OCI-LY7 (cell line): ENCODE results near the gene RAD51B. TPM values are rescaled to one million over a fixed set of nuclear protein-coding genes. Genes with fewer than 3 reads are reported as not detected.

ENCODE experiments used
- BruUV-seq: library from RNA; stranded (reverse); fragments of 400-500 nt; replicated peaks from 2 replicates; lab custom pipeline; 2021; lab: Mats Ljungman, UMichigan
- CTCF ChIA-PET: fragments of 300-600 bp; sonication (Branson Sonifier 250); formaldehyde crosslinking; loops from one replicate; lab custom pipeline; 2022; ENCODE audit warnings: antibody characterized with exemption; ENCODE audit not compliant: unreplicated experiment; lab: Charles Lee
- POLR2A ChIA-PET: fragments of 300-600 bp; sonication (Branson Sonifier 250); formaldehyde crosslinking; loops from one replicate; lab custom pipeline; 2022; ENCODE audit warnings: antibody characterized with exemption; lab: Charles Lee
- DNase-seq: peaks from one replicate; pipeline ENCODE4 v3.0.0-alpha.2; 2015; ENCODE audit warnings: low spot score
- H2AFZ ChIP-seq: fragments of 200-600 bp; sonication (generic), shearing (Covaris generic); 2 replicates; pipeline ENCODE4 v1.6.1; 2014; ENCODE audit warnings: mild to moderate bottlenecking, antibody characterized with exemption, low read length, moderate library complexity
- H3K27ac ChIP-seq: fragments of 200-600 bp; sonication (generic); 2 replicates; pipeline ENCODE4 v1.5.1; 2014; ENCODE audit warnings: mixed run types, low read depth, mild to moderate bottlenecking, moderate library complexity, low read length, inconsistent platforms; ENCODE audit not compliant: poor library complexity, severe bottlenecking
- H3K36me3 ChIP-seq: fragments of 200-600 bp; sonication (generic); 2 replicates; pipeline ENCODE4 v1.6.1; 2014; ENCODE audit warnings: mild to moderate bottlenecking, antibody characterized with exemption, low read length, moderate library complexity, mixed read lengths; ENCODE audit not compliant: insufficient read depth
- H3K4me1 ChIP-seq: fragments of 200-600 bp; sonication (generic); 2 replicates; pipeline ENCODE4 v1.5.1; 2014; ENCODE audit warnings: mild to moderate bottlenecking, low read length; ENCODE audit not compliant: insufficient read depth, poor library complexity, severe bottlenecking
- H3K4me2 ChIP-seq: fragments of 200-600 bp; sonication (generic); 2 replicates; pipeline ENCODE4 v1.6.1; 2014; ENCODE audit warnings: mild to moderate bottlenecking, low read length
- H3K4me3 ChIP-seq: fragments of 200-600 bp; sonication (generic); 2 replicates; pipeline ENCODE4 v1.5.1; 2014; ENCODE audit warnings: mild to moderate bottlenecking, low read depth, low read length; ENCODE audit not compliant: poor library complexity, severe bottlenecking
- H3K79me2 ChIP-seq: fragments of 200-600 bp; sonication (generic); 2 replicates; pipeline ENCODE4 v1.6.1; 2016; ENCODE audit warnings: low read depth, mild to moderate bottlenecking, low read length, moderate library complexity, mixed read lengths; ENCODE audit not compliant: insufficient read depth
- H3K9me2 ChIP-seq: fragments of 200-600 bp; sonication (generic); 2 replicates; pipeline ENCODE4 v1.6.1; 2016; ENCODE audit warnings: mild to moderate bottlenecking, low read length, mixed read lengths; ENCODE audit not compliant: insufficient read depth
- H3K9me3 ChIP-seq: fragments of 200-600 bp; sonication (generic); 2 replicates; pipeline ENCODE4 v1.6.1; 2014; ENCODE audit warnings: mild to moderate bottlenecking, mixed run types, low read length, mixed read lengths
- H4K20me1 ChIP-seq: fragments of 200-600 bp; sonication (generic); 2 replicates; pipeline ENCODE4 v1.6.1; 2014; ENCODE audit warnings: mild to moderate bottlenecking, antibody characterized with exemption, low read length, moderate library complexity, mixed read lengths; ENCODE audit not compliant: insufficient read depth
- EZH2phosphoT487 ChIP-seq: fragments of 200-600 bp; sonication (generic); IDR thresholded peaks from 2 replicates; pipeline ENCODE4 v1.6.1; 2018; ENCODE audit warnings: low read depth, borderline replicate concordance, mild to moderate bottlenecking, mixed run types, antibody characterized with exemption, low read length, moderate library complexity, mixed read lengths
- intact Hi-C: fragments of 100-400 bp; cut with micrococcal nuclease; formaldehyde crosslinking; loops from one replicate; pipeline ENCODE4 v1.10.0; 2022; ENCODE audit not compliant: unreplicated experiment
- total RNA-seq, 2 experiments: library from RNA; depleted of rRNA in 1 of 2; stranded (reverse); fragments of >200 nt in 1 of 2; shearing (Covaris generic) in 1 of 2; gene quantifications; 2 replicates each; pipeline ENCODE4 v1.2.3, GENCODE V29; 2014 to 2022
- TF ChIP-seq, protein P1 (sequence below): fragments of 200-600 bp; sonication (generic); conservative IDR thresholded peaks from 2 replicates; pipeline ENCODE4 v1.5.1; 2014; ENCODE audit warnings: mild to moderate bottlenecking, antibody characterized with exemption, low read length, moderate library complexity, mixed read lengths

The RAD51B gene
- total RNA-seq, 2 experiments from 2014 or later, result 41.4 to 89.9 TPM

DNA sequence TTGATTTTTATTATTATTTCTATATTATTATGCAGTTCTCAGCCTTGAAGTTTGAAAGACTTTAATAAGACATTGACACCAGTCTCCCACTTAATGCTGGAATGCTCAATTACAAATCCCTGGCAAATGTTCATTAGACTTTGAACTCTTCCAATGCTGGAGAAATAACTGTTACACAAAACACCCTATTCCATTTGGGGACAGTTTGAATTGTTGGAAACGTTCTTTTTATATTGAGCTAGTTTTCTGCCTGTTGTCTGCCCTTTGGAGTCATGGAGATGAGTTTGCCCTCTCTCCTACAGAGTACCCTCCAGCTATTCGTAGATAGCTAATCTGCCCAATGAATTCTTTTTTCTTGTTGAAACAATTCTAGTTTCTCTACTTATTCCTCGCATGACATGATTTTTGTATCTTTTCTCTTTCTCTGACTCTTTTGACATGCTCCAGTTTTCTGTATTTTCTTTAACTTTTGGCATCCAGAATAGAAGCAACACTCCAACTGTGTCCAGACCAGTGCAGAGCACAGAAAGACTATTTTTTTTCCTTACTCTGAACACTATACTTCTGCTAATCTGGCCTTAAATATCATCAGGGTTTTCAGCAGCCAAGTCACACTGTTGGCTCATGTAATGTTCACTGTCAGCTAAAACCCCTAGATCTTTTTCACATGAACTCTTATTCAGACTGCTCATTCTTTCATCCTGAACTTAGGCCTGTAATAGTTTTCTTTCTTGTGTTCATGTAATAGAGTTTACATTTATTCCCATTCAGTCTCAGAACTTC is 379.3 kb downstream of the RAD51B start:
- H3K27ac ChIP-seq, result no peak overlapping the region
- intact Hi-C loops, result no loop called here
- H3K36me3 ChIP-seq, result no peaks in the 10 kb centered on the region
- H4K20me1 ChIP-seq, result no peaks in the 10 kb centered on the region
- BruUV-seq, result no TSS peak
- H3K4me2 ChIP-seq, result no peak overlapping the region
- POLR2A ChIA-PET, result interaction anchor here (0.5 kb wide), 1 partner anchor 76 kb away, joined by 5 read pairs; no protein-coding TSS in a partner anchor
- no peak overlapping the region for H3K4me3 ChIP-seq
- no peaks in the 10 kb centered on the region for H3K4me1 ChIP-seq
- CTCF ChIA-PET, result no interaction called here
- no peak overlapping the region for H2AFZ ChIP-seq
- H3K9me2 ChIP-seq, result no peaks in the 10 kb centered on the region
- H3K79me2 ChIP-seq, result no peaks in the 10 kb centered on the region
- no peaks in the 10 kb centered on the region for H3K9me3 ChIP-seq
- no peak for DNase-seq
- TF ChIP-seq EZH2phosphoT487, result no peak
- TF ChIP-seq, protein P1, sequence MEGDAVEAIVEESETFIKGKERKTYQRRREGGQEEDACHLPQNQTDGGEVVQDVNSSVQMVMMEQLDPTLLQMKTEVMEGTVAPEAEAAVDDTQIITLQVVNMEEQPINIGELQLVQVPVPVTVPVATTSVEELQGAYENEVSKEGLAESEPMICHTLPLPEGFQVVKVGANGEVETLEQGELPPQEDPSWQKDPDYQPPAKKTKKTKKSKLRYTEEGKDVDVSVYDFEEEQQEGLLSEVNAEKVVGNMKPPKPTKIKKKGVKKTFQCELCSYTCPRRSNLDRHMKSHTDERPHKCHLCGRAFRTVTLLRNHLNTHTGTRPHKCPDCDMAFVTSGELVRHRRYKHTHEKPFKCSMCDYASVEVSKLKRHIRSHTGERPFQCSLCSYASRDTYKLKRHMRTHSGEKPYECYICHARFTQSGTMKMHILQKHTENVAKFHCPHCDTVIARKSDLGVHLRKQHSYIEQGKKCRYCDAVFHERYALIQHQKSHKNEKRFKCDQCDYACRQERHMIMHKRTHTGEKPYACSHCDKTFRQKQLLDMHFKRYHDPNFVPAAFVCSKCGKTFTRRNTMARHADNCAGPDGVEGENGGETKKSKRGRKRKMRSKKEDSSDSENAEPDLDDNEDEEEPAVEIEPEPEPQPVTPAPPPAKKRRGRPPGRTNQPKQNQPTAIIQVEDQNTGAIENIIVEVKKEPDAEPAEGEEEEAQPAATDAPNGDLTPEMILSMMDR, result no peak

DNA sequence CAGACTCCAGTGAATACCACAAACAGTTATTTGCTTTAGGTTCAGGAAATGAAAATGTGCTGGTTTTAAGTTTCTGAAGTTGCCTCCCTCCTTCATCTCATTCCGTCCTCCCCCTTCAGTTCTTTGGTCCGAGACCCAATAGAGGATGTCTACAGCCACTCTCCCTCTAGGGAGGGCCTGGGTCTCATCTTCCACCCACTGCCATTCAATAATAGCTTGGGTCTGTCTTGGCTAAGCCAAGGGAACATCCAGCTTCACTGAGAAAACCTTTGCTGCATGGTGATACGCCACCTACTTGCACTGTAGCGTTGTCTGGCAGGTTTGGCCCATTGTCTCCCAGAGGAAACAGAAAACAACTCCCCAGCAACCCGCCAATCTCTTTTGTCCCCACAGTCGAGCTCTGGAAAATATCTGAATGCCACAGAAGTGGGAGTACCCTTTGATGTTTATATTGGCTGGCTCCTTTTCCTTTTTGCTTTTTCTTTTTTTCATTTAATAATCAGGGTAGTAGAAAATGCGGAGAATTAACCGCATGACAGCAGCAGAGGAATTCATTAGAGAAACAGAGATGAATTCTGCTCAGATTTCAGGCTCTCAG is 380.1 kb downstream of the RAD51B start:
- H3K9me3 ChIP-seq, result no peaks in the 10 kb centered on the region
- no peak overlapping the region for H2AFZ ChIP-seq
- no peak for DNase-seq
- no peaks in the 10 kb centered on the region for H3K36me3 ChIP-seq
- H3K79me2 ChIP-seq, result no peaks in the 10 kb centered on the region
- H3K9me2 ChIP-seq, result no peaks in the 10 kb centered on the region
- H3K4me1 ChIP-seq, result no peaks in the 10 kb centered on the region
- no TSS peak for BruUV-seq
- no peaks in the 10 kb centered on the region for H4K20me1 ChIP-seq
- no peak overlapping the region for H3K4me2 ChIP-seq
- TF ChIP-seq EZH2phosphoT487, result no peak
- TF ChIP-seq, protein P1, result no peak
- no peak overlapping the region for H3K27ac ChIP-seq
- intact Hi-C loops, result no loop called here
- ChIA-PET CTCF (no interaction called here), POLR2A (no interaction called here)
- no peak overlapping the region for H3K4me3 ChIP-seq

DNA sequence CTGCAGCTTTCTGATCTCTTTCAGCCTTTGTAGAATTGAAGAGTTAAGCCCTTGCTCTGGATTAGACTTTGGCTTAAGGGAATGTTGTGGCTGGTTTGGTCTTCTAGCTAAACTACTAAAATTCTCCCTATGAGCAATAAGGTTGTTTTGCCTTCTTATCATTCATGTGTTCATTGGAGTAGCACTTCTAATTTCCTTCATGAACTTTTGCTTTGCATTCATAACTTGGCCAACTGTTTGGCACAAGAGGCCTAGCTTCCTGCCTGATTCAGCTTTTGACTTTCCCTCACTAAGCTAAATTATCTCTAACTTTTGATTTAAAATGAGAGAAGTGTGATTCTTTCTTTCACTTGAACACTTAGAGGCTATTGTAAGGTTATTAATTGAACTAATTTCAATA is 384.3 kb downstream of the RAD51B start:
- Histone ChIP-seq H3K4me2 (no peak overlapping the region), H3K79me2 (no peaks in the 10 kb centered on the region), H3K4me1 (no peaks in the 10 kb centered on the region), H3K9me3 (no peaks in the 10 kb centered on the region), H3K36me3 (no peaks in the 10 kb centered on the region), H4K20me1 (no peaks in the 10 kb centered on the region), H3K4me3 (no peak overlapping the region), H2AFZ (no peak overlapping the region), H3K27ac (no peak overlapping the region), H3K9me2 (no peaks in the 10 kb centered on the region)
- ChIA-PET POLR2A (interaction anchor here (0.6 to 1.5 kb wide), 3 partner anchors 9 to 318 kb away, joined by 3 read pairs; no protein-coding TSS in a partner anchor), CTCF (no interaction called here)
- BruUV-seq, result no TSS peak
- intact Hi-C loops, result no loop called here
- TF ChIP-seq EZH2phosphoT487, result no peak
- TF ChIP-seq, protein P1, result no peak
- DNase-seq, result no peak
